GM18508 (cell line): Measurements from ENCODE around the gene ALS2CL.

Source experiments
- ATAC-seq: cut with Tn5 transposase; IDR thresholded peaks from one replicate; pipeline ENCODE4 v1.9.1; 2021; ENCODE audit warnings: moderate number of reproducible peaks; ENCODE audit not compliant: insufficient read depth, unreplicated experiment

The ALS2CL gene

GRCh38 chr3:46717447-46718231 is 24.2 kb upstream of the ALS2CL start, which contains the start of gene PRSS50:
PRSS50 (minus strand) TSS chr3:46717869; CDS start chr3:46717824, 45 bp downstream.
- no peak for ATAC-seq

GRCh38 chr3:46716461-46717441 is 23.3 kb upstream of the ALS2CL start:
- ATAC-seq = no peak

GRCh38 chr3:46715507-46716175 is 22.2 kb upstream of the ALS2CL start:
- no peak for ATAC-seq

- no peak for ATAC-seq
Observed at GRCh38 chr3:46714728-46715506, 21.4 kb upstream of the ALS2CL start.

- no peak for ATAC-seq
Observed at GRCh38 chr3:46713898-46714552, 20.5 kb upstream of the ALS2CL start.

GRCh38 chr3:46713050-46713897 is 19.8 kb upstream of the ALS2CL start:
- no peak for ATAC-seq

- ATAC-seq = no peak
Observed at GRCh38 chr3:46712191-46713049, 18.9 kb upstream of the ALS2CL start.

- ATAC-seq = no peak
Observed at GRCh38 chr3:46711760-46712159, 18.3 kb upstream of the ALS2CL start.

- no peak for ATAC-seq
Observed at GRCh38 chr3:46711305-46711704, 17.8 kb upstream of the ALS2CL start.

GRCh38 chr3:46710671-46711295 is 17.3 kb upstream of the ALS2CL start:
- no peak for ATAC-seq

- no peak for ATAC-seq
Observed at GRCh38 chr3:46710229-46710628, 16.8 kb upstream of the ALS2CL start.

GRCh38 chr3:46709721-46710120 is 16.2 kb upstream of the ALS2CL start:
- ATAC-seq = no peak

GRCh38 chr3:46709157-46709654 is 15.7 kb upstream of the ALS2CL start:
- ATAC-seq = no peak

- ATAC-seq = no peak
Observed at GRCh38 chr3:46708401-46709156, 15.1 kb upstream of the ALS2CL start.

- ATAC-seq = no peak
Observed at GRCh38 chr3:46707601-46708011, 14.1 kb upstream of the ALS2CL start.
